IMR-90 (cell line): ENCODE data around the gene NR6A1. TPM values are rescaled to one million over a fixed set of nuclear protein-coding genes. Genes with fewer than 3 reads are reported as not detected.

Experiments used
- ATAC-seq: fragments of 200-7000 bp; cut with Tn5 transposase; 2 replicates; pipeline ENCODE4 v1.9.1; 2020; ENCODE audit warnings: low read depth, mild to moderate bottlenecking, moderate library complexity
- BruUV-seq: library from RNA; stranded (reverse); fragments of 400-500 nt; replicated peaks from 2 replicates; lab custom pipeline; 2021; lab: Mats Ljungman, UMichigan
- CTCF ChIA-PET: fragments of 300-600 bp; formaldehyde crosslinking; extraction: SDS; loops from one replicate; lab custom pipeline; 2021; ENCODE audit warnings: antibody characterized with exemption; lab: Yijun Ruan, JAX
- POLR2A ChIA-PET: fragments of 300-600 bp; sonication (Branson Sonifier 250); formaldehyde crosslinking; loops from one replicate; lab custom pipeline; 2022; ENCODE audit warnings: antibody characterized with exemption; ENCODE audit not compliant: unreplicated experiment; lab: Charles Lee
- DNase-seq: peaks from one replicate; pipeline ENCODE4 v3.0.0; 2013
- H2AFZ ChIP-seq: replicated peaks from 2 replicates; pipeline ENCODE3; 2013; ENCODE audit warnings: low read length, mild to moderate bottlenecking; ENCODE audit not compliant: poor library complexity
- H2AK5ac ChIP-seq: 2 replicates; pipeline ENCODE4 v1.6.1; 2013; ENCODE audit warnings: low read depth, low read length, inconsistent platforms
- H2AK9ac ChIP-seq: replicated peaks from 2 replicates; pipeline ENCODE3; 2013; ENCODE audit warnings: mild to moderate bottlenecking, low read depth, low read length, moderate library complexity; ENCODE audit not compliant: poor library complexity
- H2BK120ac ChIP-seq: 2 replicates; pipeline ENCODE4 v1.6.1; 2013; ENCODE audit warnings: low read depth, low read length, inconsistent platforms
- H2BK15ac ChIP-seq: 3 replicates; pipeline ENCODE4 v1.6.1; 2013; ENCODE audit warnings: low read depth, low read length, inconsistent platforms
- H2BK20ac ChIP-seq: 2 replicates; pipeline ENCODE4 v1.6.1; 2013; ENCODE audit warnings: low read depth, mild to moderate bottlenecking, inconsistent platforms, low read length, moderate library complexity
- H2BK5ac ChIP-seq: 2 replicates; pipeline ENCODE4 v1.6.1; 2013; ENCODE audit warnings: mild to moderate bottlenecking, low read depth, low read length, inconsistent platforms; ENCODE audit not compliant: poor library complexity, severe bottlenecking
- H3K14ac ChIP-seq: replicated peaks from 2 replicates; pipeline ENCODE4 v1.6.1; 2013; ENCODE audit warnings: low read depth, low read length, inconsistent platforms
- H3K18ac ChIP-seq: 2 replicates; pipeline ENCODE4 v1.6.1; 2013; ENCODE audit warnings: low read depth, low read length, control low read depth
- H3K23ac ChIP-seq: 2 replicates; pipeline ENCODE4 v1.6.1; 2013; ENCODE audit warnings: low read depth, low read length, inconsistent platforms
- H3K27ac ChIP-seq: 2 replicates; pipeline ENCODE4 v1.5.1; 2013; ENCODE audit warnings: mild to moderate bottlenecking, control low read depth, low read length; ENCODE audit not compliant: insufficient read depth
- H3K27me3 ChIP-seq: 2 replicates; pipeline ENCODE4 v1.6.1; 2013; ENCODE audit warnings: low read length; ENCODE audit not compliant: control insufficient read depth, insufficient read depth
- H3K36me3 ChIP-seq: 2 replicates; pipeline ENCODE4 v1.6.1; 2013; ENCODE audit warnings: low read length, mixed read lengths; ENCODE audit not compliant: control insufficient read depth, insufficient read depth
- H3K4ac ChIP-seq: 2 replicates; pipeline ENCODE4 v1.6.1; 2013; ENCODE audit warnings: low read depth, low read length, inconsistent platforms
- H3K4me1 ChIP-seq: 2 replicates; pipeline ENCODE4 v1.6.1; 2013; ENCODE audit warnings: low read length, mixed read lengths; ENCODE audit not compliant: control insufficient read depth, insufficient read depth
- H3K4me2 ChIP-seq: 2 replicates; pipeline ENCODE4 v1.6.1; 2013; ENCODE audit warnings: low read depth, mild to moderate bottlenecking, control low read depth, low read length, moderate library complexity
- H3K4me3 ChIP-seq: 2 replicates; pipeline ENCODE4 v1.5.1; 2013; ENCODE audit warnings: low read depth, mild to moderate bottlenecking, control low read depth, low read length, moderate library complexity; ENCODE audit not compliant: insufficient read depth
- H3K56ac ChIP-seq: 2 replicates; pipeline ENCODE4 v1.6.1; 2013; ENCODE audit warnings: low read length, inconsistent platforms; ENCODE audit not compliant: insufficient read depth; ENCODE audit errors: extremely low read depth
- H3K79me1 ChIP-seq, 2 experiments: 2 replicates each; pipeline ENCODE4 v1.6.1; 2013; ENCODE audit warnings: low read length in 2 of 2, inconsistent platforms in 1 of 2, low read depth in 1 of 2
- H3K9ac ChIP-seq: 2 replicates; pipeline ENCODE4 v1.6.1; 2013; ENCODE audit warnings: low read depth, low read length, control low read depth
- H3K9me1 ChIP-seq: 2 replicates; pipeline ENCODE4 v1.6.1; 2013; ENCODE audit warnings: low read length, inconsistent platforms; ENCODE audit not compliant: insufficient read depth
- H3K9me3 ChIP-seq: 2 replicates; pipeline ENCODE4 v1.6.1; 2013; ENCODE audit warnings: low read length; ENCODE audit not compliant: control insufficient read depth, insufficient read depth
- H4K20me1 ChIP-seq: 2 replicates; pipeline ENCODE4 v1.6.1; 2013; ENCODE audit warnings: low read length, inconsistent platforms; ENCODE audit not compliant: insufficient read depth
- H4K5ac ChIP-seq: 2 replicates; pipeline ENCODE4 v1.6.1; 2013; ENCODE audit warnings: mild to moderate bottlenecking, low read depth, low read length, control low read depth
- H4K8ac ChIP-seq, 2 experiments: 2 replicates each; pipeline ENCODE4 v1.6.1; 2013; ENCODE audit warnings: low read depth in 2 of 2, low read length in 2 of 2, control low read depth in 1 of 2, inconsistent platforms in 1 of 2
- H4K91ac ChIP-seq: 2 replicates; pipeline ENCODE4 v1.6.1; 2013; ENCODE audit warnings: low read depth, low read length, inconsistent platforms; ENCODE audit not compliant: insufficient read depth
- BHLHE40 ChIP-seq: fragments of 150-350 bp; IDR thresholded peaks from 2 replicates; pipeline ENCODE4 v1.6.1; 2016; ENCODE audit warnings: mild to moderate bottlenecking, low read depth, low read length
- CEBPB ChIP-seq: IDR thresholded peaks from 2 replicates; pipeline ENCODE4 v1.6.1; 2012; ENCODE audit warnings: low read depth, low read length, improper control_type of control experiment
- CHD1 ChIP-seq: IDR thresholded peaks from 2 replicates; pipeline ENCODE4 v1.6.1; 2012; ENCODE audit warnings: low read depth, low read length, improper control_type of control experiment
- FOS ChIP-seq: fragments of 150-350 bp; IDR thresholded peaks from 2 replicates; pipeline ENCODE4 v1.6.1; 2016; ENCODE audit warnings: low read depth, low read length
- MAFK ChIP-seq: IDR thresholded peaks from 2 replicates; pipeline ENCODE4 v1.6.1; 2012; ENCODE audit warnings: low read depth, low read length, improper control_type of control experiment
- MAZ ChIP-seq: IDR thresholded peaks from 2 replicates; pipeline ENCODE4 v1.6.1; 2012; ENCODE audit warnings: low read depth, mild to moderate bottlenecking, low read length, improper control_type of control experiment, moderate library complexity, borderline replicate concordance
- MXI1 ChIP-seq: IDR thresholded peaks from 2 replicates; pipeline ENCODE4 v1.6.1; 2012; ENCODE audit warnings: low read depth, mild to moderate bottlenecking, low read length, moderate library complexity, borderline replicate concordance
- NFE2L2 ChIP-seq: fragments of 150-350 bp; IDR thresholded peaks from 2 replicates; pipeline ENCODE4 v1.6.1; 2016; ENCODE audit warnings: low read depth, mild to moderate bottlenecking, low read length
- POLR2A ChIP-seq: IDR thresholded peaks from 2 replicates; pipeline ENCODE4 v1.6.1; 2012; ENCODE audit warnings: mild to moderate bottlenecking, low read depth, low read length
- RAD21 ChIP-seq: IDR thresholded peaks from 2 replicates; pipeline ENCODE4 v1.6.1; 2012; ENCODE audit warnings: low read length, improper control_type of control experiment
- RCOR1 ChIP-seq: IDR thresholded peaks from 2 replicates; pipeline ENCODE4 v1.6.1; 2012; ENCODE audit warnings: mild to moderate bottlenecking, low read length, improper control_type of control experiment; ENCODE audit not compliant: insufficient replicate concordance
- RFX5 ChIP-seq: IDR thresholded peaks from 2 replicates; pipeline ENCODE4 v1.8.0; 2012; ENCODE audit warnings: low read depth, mild to moderate bottlenecking, low read length, moderate library complexity
- SMC3 ChIP-seq: fragments of 150-350 bp; IDR thresholded peaks from 2 replicates; pipeline ENCODE4 v1.6.1; 2016; ENCODE audit warnings: low read depth, mild to moderate bottlenecking, antibody characterized with exemption, low read length, moderate library complexity
- WGBS, 2 experiments: methylation state at CpG; one replicate each; pipeline versions ENCODE4 v1.1.5 to v1.1.7; 2013; ENCODE audit warnings: missing lambda C conversion rate in 2 of 2; ENCODE audit not compliant: insufficient read length in 1 of 2; ENCODE audit errors: extremely low coverage in 2 of 2; 5-methylcytosine and 5-hydroxymethylcytosine counted together
- dilution Hi-C: fragments of 300-500 bp; cut with HindIII; formaldehyde crosslinking; loops from one replicate; pipeline ENCODE4 v1.14.3; 2018; ENCODE audit warnings: low sequenced_read_pairs; ENCODE audit not compliant: unreplicated experiment
- in situ Hi-C: fragments of 300-500 bp; cut with MboI; formaldehyde crosslinking; loops from 3 replicates; pipeline ENCODE4 v1.14.3; 2019; ENCODE audit warnings: low sequenced_read_pairs, inconsistent platforms, mixed read lengths
- intact Hi-C: fragments of 100-400 bp; cut with micrococcal nuclease; formaldehyde crosslinking; loops from 2 replicates; pipeline ENCODE4 v1.10.0; 2022
- polyA plus RNA-seq, 3 experiments: library from polyadenylated mRNA; depleted of rRNA; stranded (reverse); fragments of >200 nt; gene quantifications; 2 replicates each; pipeline ENCODE4 v1.2.3, GENCODE V29; 2012; ENCODE audit warnings: low replicate concordance in 1 of 3
- total RNA-seq: library from RNA; depleted of rRNA; stranded (reverse); fragments of >200 nt; gene quantifications from 2 replicates; pipeline ENCODE4 v1.2.3, GENCODE V29; 2012
- TF ChIP-seq, protein P1 (sequence below): conservative IDR thresholded peaks from 2 replicates; pipeline ENCODE4 v1.5.1; 2012; ENCODE audit warnings: mild to moderate bottlenecking, low read depth, low read length, improper control_type of control experiment
- TF ChIP-seq, protein P2 (sequence below): fragments of 150-350 bp; IDR thresholded peaks from 2 replicates; pipeline ENCODE4 v1.6.1; 2016; ENCODE audit warnings: low read depth, mild to moderate bottlenecking, low read length, moderate library complexity, borderline replicate concordance
- TF ChIP-seq, protein P3 (sequence below): fragments of 150-350 bp; IDR thresholded peaks from 2 replicates; pipeline ENCODE4 v1.6.1; 2017; ENCODE audit warnings: mild to moderate bottlenecking, antibody characterized with exemption, low read length, low read depth

The NR6A1 gene
- total and polyA plus RNA-seq, 2 of the 4 experiments (the other 2 are of a cell fraction) = 0.14 to 0.36 TPM

DNA sequence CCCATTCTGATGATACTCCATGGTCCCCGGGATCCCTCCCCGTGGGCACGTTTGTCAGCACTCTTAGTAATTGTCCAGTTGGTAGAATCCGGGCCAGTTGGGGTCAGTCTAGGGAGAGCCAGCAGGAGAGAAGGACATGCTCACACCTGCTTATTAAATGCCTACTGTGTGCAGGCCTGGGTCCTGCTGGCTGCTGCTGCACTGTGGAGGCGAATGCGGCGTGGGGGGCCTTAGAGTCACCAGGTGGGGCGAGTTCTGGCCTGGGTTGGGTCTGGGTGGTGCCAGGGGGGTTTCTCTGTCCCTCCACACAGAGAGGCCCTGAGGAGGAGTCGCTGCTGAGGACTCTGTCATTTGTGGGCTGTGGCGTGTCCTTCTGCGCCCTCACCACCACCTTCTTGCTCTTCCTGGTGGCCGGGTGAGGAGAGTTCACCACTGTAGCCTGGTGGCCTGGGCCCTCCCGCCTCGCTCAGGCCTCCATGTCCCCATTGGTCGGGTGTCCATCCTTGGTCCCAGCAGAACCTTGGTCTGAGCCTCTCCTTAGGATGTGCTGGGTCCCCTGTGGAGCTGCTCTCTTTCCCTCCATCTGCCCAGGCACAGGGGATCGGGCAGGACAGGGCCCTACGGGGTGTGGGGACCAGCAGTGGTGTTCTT is 303.6 kb downstream of the NR6A1 start:
- ATAC-seq = no peak
- H3K23ac ChIP-seq = no peak overlapping the region
- no peak overlapping the region for H3K4ac ChIP-seq
- H3K9me1 ChIP-seq = 0 out of 2 replicates have a peak, but pooled peaks cover 2% of the 10 kb centered on the region
- H4K8ac ChIP-seq = no peak overlapping the region
- no peak overlapping the region for H3K56ac ChIP-seq
- H4K5ac ChIP-seq = no peak overlapping the region
- POLR2A ChIA-PET = no interaction called here
- H3K27ac ChIP-seq = no peak overlapping the region
- H3K79me1 ChIP-seq = no peaks in the 10 kb centered on the region
- H2AFZ ChIP-seq = no peak overlapping the region
- H2BK20ac ChIP-seq = no peak overlapping the region
- no peak overlapping the region for H3K14ac ChIP-seq
- H3K4me1 ChIP-seq = no peaks in the 10 kb centered on the region
- no peak overlapping the region for H2AK9ac ChIP-seq
- H4K91ac ChIP-seq = no peak overlapping the region
- no TSS peak for BruUV-seq
- H3K27me3 ChIP-seq = peaks cover 49% of the 10 kb centered on the region
- dilution Hi-C loops (no loop called here), intact Hi-C loops (no loop called here), in situ Hi-C loops (no loop called here)
- H2BK5ac ChIP-seq = no peak overlapping the region
- no peak overlapping the region for H2AK5ac ChIP-seq
- H3K18ac ChIP-seq = no peak overlapping the region
- DNase-seq = no peak
- CTCF ChIA-PET = no interaction called here
- H3K9me3 ChIP-seq = no peaks in the 10 kb centered on the region; the same call in 1 of the 2 replicates
- H3K36me3 ChIP-seq = no peaks in the 10 kb centered on the region
- H2BK15ac ChIP-seq = no peak overlapping the region
- H2BK120ac ChIP-seq = no peak overlapping the region
- H3K4me3 ChIP-seq = no peak overlapping the region
- H3K9ac ChIP-seq = no peak overlapping the region
- TF ChIP-seq SMC3 (no peak), FOS (no peak), CEBPB (no peak), CHD1 (no peak), NFE2L2 (no peak), RCOR1 (no peak), MAFK (no peak), RAD21 (no peak), BHLHE40 (no peak), RFX5 (no peak), MXI1 (no peak), MAZ (no peak), POLR2A (no peak)
- TF ChIP-seq, protein P1, sequence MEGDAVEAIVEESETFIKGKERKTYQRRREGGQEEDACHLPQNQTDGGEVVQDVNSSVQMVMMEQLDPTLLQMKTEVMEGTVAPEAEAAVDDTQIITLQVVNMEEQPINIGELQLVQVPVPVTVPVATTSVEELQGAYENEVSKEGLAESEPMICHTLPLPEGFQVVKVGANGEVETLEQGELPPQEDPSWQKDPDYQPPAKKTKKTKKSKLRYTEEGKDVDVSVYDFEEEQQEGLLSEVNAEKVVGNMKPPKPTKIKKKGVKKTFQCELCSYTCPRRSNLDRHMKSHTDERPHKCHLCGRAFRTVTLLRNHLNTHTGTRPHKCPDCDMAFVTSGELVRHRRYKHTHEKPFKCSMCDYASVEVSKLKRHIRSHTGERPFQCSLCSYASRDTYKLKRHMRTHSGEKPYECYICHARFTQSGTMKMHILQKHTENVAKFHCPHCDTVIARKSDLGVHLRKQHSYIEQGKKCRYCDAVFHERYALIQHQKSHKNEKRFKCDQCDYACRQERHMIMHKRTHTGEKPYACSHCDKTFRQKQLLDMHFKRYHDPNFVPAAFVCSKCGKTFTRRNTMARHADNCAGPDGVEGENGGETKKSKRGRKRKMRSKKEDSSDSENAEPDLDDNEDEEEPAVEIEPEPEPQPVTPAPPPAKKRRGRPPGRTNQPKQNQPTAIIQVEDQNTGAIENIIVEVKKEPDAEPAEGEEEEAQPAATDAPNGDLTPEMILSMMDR = no peak
- TF ChIP-seq, protein P2, sequence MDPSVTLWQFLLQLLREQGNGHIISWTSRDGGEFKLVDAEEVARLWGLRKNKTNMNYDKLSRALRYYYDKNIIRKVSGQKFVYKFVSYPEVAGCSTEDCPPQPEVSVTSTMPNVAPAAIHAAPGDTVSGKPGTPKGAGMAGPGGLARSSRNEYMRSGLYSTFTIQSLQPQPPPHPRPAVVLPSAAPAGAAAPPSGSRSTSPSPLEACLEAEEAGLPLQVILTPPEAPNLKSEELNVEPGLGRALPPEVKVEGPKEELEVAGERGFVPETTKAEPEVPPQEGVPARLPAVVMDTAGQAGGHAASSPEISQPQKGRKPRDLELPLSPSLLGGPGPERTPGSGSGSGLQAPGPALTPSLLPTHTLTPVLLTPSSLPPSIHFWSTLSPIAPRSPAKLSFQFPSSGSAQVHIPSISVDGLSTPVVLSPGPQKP = no peak
- TF ChIP-seq, protein P3, sequence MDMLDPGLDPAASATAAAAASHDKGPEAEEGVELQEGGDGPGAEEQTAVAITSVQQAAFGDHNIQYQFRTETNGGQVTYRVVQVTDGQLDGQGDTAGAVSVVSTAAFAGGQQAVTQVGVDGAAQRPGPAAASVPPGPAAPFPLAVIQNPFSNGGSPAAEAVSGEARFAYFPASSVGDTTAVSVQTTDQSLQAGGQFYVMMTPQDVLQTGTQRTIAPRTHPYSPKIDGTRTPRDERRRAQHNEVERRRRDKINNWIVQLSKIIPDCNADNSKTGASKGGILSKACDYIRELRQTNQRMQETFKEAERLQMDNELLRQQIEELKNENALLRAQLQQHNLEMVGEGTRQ = no peak
- no peaks in the 10 kb centered on the region for H4K20me1 ChIP-seq
- 47% methylated on average over 2 of the region's 17 CpGs; no CpG with 5 or more reads in 1 of the 2 experiments for WGBS, 2 experiments
- no peak overlapping the region for H3K4me2 ChIP-seq
